GM06990 (cell line): ENCODE data around the gene NHLRC2.

Source experiments
- DNase-seq: peaks from one replicate; pipeline ENCODE4 v3.0.0-alpha.2; 2011; ENCODE audit not compliant: insufficient read length; ENCODE audit errors: extremely low read depth
- H3K27me3 ChIP-seq: replicated peaks from 2 replicates; pipeline ENCODE4 v1.6.0; 2011; ENCODE audit warnings: low read length; ENCODE audit not compliant: control insufficient read depth, insufficient read depth
- H3K36me3 ChIP-seq: 2 replicates; pipeline ENCODE4 v1.5.1; 2011; ENCODE audit warnings: low read length; ENCODE audit not compliant: control insufficient read depth, insufficient read depth
- H3K4me3 ChIP-seq: replicated peaks from 2 replicates; pipeline ENCODE4 v1.5.1; 2011; ENCODE audit warnings: low read depth, mild to moderate bottlenecking, control low read depth, low read length
- CTCF ChIP-seq: IDR thresholded peaks from 2 replicates; pipeline ENCODE4 v1.5.1; 2011; ENCODE audit warnings: low read length, control low read depth, mild to moderate bottlenecking, inconsistent platforms; ENCODE audit not compliant: insufficient read depth, poor library complexity, severe bottlenecking

NHLRC2 gene

DNA sequence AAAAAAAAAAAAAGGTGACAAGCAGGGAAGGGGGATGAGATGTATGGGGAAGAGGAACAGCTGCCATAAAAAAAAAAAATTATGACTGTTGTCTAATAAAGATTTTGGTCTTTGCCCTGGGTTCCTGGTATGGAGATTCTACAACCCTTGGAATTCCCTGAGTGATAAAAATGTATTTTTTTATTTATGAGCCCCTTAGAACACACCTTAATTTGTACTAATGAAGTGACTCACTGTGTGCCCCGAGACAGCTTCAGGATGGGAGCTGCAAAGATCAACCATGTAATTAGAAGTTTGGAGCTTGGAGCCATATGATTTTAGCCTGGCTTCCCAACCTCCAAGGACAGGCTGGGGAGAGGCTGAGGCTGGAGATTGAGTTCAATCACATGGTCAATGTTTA is 69.7 kb downstream of the NHLRC2 start:
- Histone ChIP-seq H3K27me3 (no peaks in the 10 kb centered on the region), H3K4me3 (no peak overlapping the region), H3K36me3 (no peaks in the 10 kb centered on the region)
- DNase-seq, result no peak
- no peak for TF ChIP-seq CTCF

DNA sequence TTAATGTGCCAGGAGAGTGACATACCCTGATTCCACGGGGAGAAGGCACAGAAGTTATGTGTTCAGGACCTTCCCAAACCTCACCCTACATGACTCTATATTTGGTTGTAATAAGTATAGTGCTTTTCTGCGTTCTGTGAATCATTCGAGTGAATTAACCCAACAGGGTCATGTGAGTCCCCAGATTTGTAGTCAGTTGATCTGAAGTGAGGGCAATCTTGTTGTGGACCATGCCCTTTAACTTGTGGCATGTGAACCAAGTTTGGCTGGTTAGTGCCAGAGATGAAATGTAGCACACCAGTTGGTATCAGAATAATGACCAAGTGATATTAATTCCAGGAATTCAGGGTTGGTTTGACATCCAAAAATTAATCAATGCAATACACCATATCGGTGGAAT is 70.2 kb downstream of the NHLRC2 start:
- H3K4me3 ChIP-seq, result no peak overlapping the region

GRCh38 chr10:113927440-113927839 is 73.0 kb downstream of the NHLRC2 start:
- no peak for TF ChIP-seq CTCF
- Histone ChIP-seq H3K27me3 (no peaks in the 10 kb centered on the region), H3K4me3 (no peak overlapping the region), H3K36me3 (no peaks in the 10 kb centered on the region)
- DNase-seq, result no peak

More for the DNA sequence above, 70.2 kb downstream of the NHLRC2 start:
- no peaks in the 10 kb centered on the region for H3K27me3 ChIP-seq
- DNase-seq, result no peak
- H3K36me3 ChIP-seq, result no peaks in the 10 kb centered on the region
- TF ChIP-seq CTCF, result no peak

DNA sequence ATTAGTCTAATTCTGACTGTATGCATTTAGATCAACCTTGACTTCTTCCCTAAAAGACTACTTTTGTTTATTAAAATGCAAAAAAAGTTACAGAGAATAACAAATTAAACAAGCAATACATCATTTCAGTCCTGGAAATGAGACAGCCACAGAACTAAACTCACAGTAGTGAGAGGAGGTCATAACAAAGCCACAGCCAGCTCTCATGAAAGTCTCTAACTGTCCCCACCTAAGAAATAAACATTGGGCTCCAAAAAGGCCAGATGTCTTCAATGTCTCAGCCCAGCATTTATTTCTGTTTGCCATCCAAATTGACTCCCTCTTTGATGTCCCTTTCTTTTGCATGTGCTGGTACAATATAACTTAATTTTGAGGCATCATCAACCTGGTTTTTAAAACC is 74.4 kb downstream of the NHLRC2 start:
- no peak overlapping the region for H3K4me3 ChIP-seq
- no peaks in the 10 kb centered on the region for H3K36me3 ChIP-seq
- H3K27me3 ChIP-seq, result no peaks in the 10 kb centered on the region
- no peak for TF ChIP-seq CTCF
- no peak for DNase-seq

- no peak for TF ChIP-seq CTCF
- Histone ChIP-seq H3K27me3 (no peaks in the 10 kb centered on the region), H3K36me3 (no peaks in the 10 kb centered on the region), H3K4me3 (no peak overlapping the region)
- no peak for DNase-seq
These were observed 75.1 kb downstream of the NHLRC2 start for GRCh38 chr10:113929522-113929921.

DNA sequence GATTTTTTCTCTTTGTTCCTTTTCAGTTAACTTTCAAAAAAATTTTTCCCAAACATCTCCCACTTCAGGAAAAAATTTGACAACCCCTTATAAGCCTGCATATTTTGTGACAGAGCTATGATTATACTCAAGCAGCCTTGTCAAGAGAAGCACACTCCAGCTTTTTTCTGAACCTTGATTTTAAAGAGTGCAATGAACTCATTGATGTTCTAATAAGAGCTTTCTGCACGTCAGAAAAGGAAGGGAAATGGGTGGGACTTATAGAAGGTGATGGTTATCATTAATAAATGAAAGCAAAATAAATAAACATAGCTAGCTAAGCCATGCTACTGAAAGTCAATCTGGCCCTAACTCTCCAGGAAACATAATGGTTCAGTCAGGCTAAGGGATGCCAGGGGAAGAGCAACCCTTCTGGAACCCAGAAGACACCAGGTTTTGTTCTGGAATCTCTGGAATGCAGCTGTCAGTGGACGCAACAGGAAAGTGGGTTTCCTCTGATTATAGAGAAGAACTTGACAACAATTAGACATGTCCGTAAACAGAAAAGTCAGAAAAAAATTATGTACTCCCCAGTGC is 76.1 kb downstream of the NHLRC2 start:
- TF ChIP-seq CTCF, result no peak
- no peaks in the 10 kb centered on the region for H3K27me3 ChIP-seq
- H3K36me3 ChIP-seq, result no peaks in the 10 kb centered on the region
- H3K4me3 ChIP-seq, result no peak overlapping the region
- DNase-seq, result no peak
